Activated CD4-positive, alpha-beta T cell treated with anti-CD3 and anti-CD28 coated beads, Interleukin-2, amount 50 U/mL, for 1 hour (primary cell): ENCODE measurements around the gene FARP1.

ENCODE experiments used
- DNase-seq: peaks from one replicate; pipeline ENCODE4 v3.0.0-alpha.2; 2020

Gene FARP1

GRCh38 chr13:98176777-98177608 is 34.1 kb downstream of the FARP1 start, which contains the start of gene RNF113B:
RNF113B (minus strand) TSS chr13:98177269; CDS start chr13:98177236, 33 bp downstream.
- no peak for DNase-seq

GRCh38 chr13:98180092-98180491 is 37.2 kb downstream of the FARP1 start:
- DNase-seq = no peak

GRCh38 chr13:98181111-98181815 is 38.4 kb downstream of the FARP1 start:
- no peak for DNase-seq

GRCh38 chr13:98182153-98182552 is 39.3 kb downstream of the FARP1 start:
- DNase-seq = no peak

- no peak for DNase-seq
Measured at GRCh38 chr13:98182589-98182988, 39.7 kb downstream of the FARP1 start.

- DNase-seq = no peak
Measured at GRCh38 chr13:98184792-98185191, 41.9 kb downstream of the FARP1 start.

DNA sequence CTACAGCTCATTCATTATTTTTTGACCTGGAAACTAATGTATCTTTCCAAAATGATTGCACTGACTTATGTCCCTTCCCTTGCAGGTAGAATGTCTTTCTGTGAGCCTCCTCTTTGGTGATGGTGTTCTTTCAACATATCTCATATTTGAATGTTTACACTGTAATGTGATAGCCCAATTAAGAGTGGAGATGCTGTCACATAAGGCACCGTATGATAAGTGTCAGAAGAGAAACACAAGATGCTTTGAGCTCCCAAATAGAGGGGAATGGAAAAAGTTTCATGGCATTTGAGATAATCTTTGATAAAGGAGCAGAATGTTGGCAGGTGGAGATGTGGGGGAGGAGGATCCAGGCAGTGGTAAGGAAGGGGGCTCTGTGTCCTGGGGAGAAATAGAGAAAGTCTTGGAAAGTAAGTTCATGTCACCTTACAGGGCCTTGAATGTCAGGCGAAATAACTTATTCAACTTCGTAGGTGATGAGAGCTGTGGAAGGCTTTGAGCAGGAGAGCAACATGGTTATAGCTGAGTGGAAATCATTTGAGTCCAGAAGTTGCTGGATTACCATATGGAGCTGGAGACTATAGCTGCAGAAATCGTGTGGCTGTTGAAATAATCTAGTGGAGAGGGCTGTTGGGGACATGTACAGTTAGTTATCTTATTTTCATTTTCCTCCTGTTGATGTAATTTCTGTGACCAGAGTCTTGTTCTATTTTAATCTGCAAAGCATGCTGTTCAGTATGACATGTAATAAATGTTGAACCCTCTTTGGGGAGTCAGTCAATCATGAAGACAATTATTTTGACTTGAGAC is 44.5 kb downstream of the FARP1 start:
- DNase-seq = no peak

DNA sequence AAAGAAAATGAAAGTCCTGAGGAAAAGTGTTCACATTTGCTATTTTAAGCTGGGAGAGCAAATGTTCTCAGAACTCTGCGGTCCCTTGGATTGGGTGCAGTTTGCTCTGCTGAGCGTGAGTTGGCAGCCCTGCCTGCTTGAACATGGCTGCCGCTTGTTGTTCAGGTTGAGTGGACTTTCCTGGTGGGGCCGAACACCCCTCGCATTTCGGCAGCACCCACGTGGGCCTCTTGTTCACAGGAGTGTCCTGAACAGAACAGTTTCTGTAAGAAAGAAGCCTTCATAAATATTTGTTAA is 45.0 kb downstream of the FARP1 start:
- DNase-seq = no peak

GRCh38 chr13:98188544-98189166 is 45.8 kb downstream of the FARP1 start:
- no peak for DNase-seq

- no peak for DNase-seq
Measured at GRCh38 chr13:98189841-98190505, 47.1 kb downstream of the FARP1 start.

DNA sequence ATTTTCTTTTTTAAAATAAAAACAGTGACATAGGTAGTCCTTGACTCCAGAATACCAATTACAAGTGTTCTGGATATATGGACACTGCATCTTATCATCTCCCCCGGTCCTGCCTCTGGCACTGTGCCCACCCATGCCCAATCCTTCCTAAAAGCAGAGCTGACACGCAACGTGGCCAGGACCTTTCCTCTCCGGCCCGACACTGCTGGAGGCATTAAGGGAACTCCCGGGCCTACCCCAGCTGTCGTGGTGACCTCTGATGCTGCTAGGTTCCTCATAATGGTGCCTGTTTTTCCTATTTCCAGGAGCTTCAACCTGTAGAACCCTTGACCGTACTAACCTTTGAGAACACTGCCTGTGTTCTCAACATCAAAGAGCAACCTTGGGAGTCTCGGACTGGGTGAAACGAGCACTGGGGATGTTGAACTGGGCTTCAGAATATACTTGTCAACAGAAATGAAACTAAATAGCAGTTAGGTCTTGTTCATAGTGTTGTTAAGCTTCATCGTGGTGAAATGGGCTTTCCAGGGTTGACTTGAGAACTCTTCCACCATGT is 48.1 kb downstream of the FARP1 start:
- no peak for DNase-seq

DNA sequence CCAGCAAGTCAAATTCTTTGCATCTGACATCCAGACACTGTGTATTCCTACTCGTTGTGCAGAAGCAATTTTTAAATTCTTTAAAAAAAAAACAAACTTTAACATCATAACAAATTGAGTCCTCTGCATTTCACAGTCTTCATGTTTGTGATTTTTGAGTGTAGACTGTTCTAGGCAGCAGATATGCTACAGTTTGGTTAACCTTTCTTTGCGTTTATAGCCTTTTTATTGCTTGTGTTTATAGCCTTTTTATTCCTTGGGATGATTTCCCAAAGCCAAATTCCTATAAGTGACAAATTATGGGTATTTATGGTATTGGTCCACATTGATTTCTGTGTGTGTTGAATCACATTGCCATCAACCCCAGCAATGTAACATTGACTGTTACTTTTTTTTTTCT is 49.1 kb downstream of the FARP1 start:
- no peak for DNase-seq

- no peak for DNase-seq
Measured at GRCh38 chr13:98195054-98195791, 52.3 kb downstream of the FARP1 start.

DNA sequence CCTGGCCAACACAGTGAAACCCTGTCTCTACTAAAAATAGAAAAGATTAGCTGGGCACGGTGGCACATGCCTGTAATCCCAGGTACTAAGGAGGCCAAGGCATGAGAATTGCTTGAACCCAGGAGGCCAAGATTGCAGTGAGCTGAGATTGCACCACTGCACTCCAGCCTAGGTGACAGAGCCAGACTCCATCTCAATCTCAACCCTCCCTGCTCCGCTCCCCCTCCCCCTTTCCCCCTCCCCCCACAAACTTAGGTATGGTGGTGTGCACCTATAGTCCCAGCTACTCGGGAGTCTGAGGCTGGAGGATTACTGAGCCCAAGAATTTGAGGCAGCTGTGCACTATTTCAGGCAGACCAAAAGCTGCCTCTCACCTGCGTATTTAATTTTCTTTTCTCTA is 55.8 kb downstream of the FARP1 start:
- no peak for DNase-seq

DNA sequence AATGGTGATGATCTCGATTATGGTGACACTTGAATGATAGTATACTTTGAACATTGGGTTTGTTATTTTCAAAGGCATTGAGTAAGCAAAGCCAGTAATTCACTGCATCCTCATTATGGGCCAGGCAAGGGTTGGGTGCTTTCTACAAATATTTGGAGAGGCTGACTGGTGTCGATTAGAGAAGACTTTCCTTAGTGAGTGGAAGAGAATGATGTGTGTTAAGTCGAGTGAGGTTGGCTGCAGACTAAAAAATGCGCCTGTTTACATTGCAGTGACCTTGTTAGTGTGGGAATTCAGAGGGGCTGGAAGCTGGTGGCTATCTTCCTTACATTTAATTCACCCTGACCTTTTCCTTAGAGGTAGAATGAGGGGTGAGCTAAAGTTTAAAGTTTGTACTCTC is 56.6 kb downstream of the FARP1 start:
- DNase-seq = no peak

GRCh38 chr13:98200211-98200878 is 57.5 kb downstream of the FARP1 start:
- no peak for DNase-seq

GRCh38 chr13:98201189-98201588 is 58.3 kb downstream of the FARP1 start:
- DNase-seq = no peak

GRCh38 chr13:98201984-98202383 is 59.1 kb downstream of the FARP1 start:
- no peak for DNase-seq

DNA sequence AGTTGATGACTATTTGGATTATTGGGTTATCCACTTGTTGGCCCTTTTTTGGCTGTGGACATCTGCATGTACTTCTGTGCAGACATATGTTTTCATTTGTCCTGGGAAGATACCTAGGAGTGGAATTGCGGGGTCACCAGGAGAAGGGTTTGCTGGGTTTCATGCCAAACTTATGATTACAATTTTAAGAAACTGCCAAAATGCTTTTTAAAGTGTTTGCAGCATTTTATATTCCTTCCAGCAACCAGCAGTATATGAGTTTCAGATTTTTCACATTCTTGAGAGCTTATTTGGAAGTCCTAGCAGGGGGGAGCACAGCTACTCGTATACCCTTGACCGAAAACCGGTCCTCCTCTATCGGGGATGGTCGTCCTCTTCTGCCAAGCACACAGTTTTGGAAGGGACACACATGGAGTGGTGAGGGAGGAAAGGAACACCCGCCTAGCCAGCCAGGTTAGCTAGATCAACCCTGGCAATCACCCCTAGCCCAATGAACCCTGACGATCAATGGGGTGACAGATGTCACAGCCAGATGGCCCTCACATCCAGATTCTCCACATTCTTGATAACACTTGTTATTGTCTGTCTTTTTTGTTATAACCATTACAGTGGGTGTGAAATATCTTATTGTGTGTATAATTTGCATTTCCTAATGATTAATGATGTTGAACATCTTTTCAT is 60.9 kb downstream of the FARP1 start:
- DNase-seq = no peak

- DNase-seq = no peak
Measured at GRCh38 chr13:98204546-98204945, 61.7 kb downstream of the FARP1 start.
